Skeletal muscle tissue (tissue), 4 donors: Measurements from ENCODE around the gene HOXD13. TPM values are rescaled to one million over a fixed set of nuclear protein-coding genes. Genes with fewer than 3 reads are reported as not detected.
A peak's percentile ranks its signal among the peaks of the same experiment; 100 is the strongest.

Source experiments
- H3K27ac ChIP-seq: one replicate; pipeline ENCODE4 v1.7.0; 2013; ENCODE audit warnings: mild to moderate bottlenecking, low read depth, low read length, inconsistent platforms
- H3K27me3 ChIP-seq, 3 donors: one replicate each; pipeline ENCODE4 v1.7.0; 2013; ENCODE audit warnings: low read length in 3 of 3; ENCODE audit not compliant: control insufficient read depth in 3 of 3, insufficient read depth in 3 of 3
- H3K36me3 ChIP-seq, 3 donors: one replicate each; pipeline ENCODE4 v1.7.0; 2013; ENCODE audit warnings: low read length in 3 of 3; ENCODE audit not compliant: control insufficient read depth in 3 of 3, insufficient read depth in 3 of 3
- H3K4me1 ChIP-seq, 3 donors: one replicate each; pipeline ENCODE4 v1.7.0; 2013; ENCODE audit warnings: low read length in 3 of 3, mild to moderate bottlenecking in 3 of 3; ENCODE audit not compliant: control insufficient read depth in 3 of 3, insufficient read depth in 3 of 3
- H3K4me3 ChIP-seq, 3 donors: one replicate each; pipeline ENCODE4 v1.7.0; 2013; ENCODE audit warnings: low read length in 3 of 3
- H3K9ac ChIP-seq, 3 donors: one replicate each; pipeline ENCODE4 v1.7.0; 2013; ENCODE audit warnings: low read length in 3 of 3, mild to moderate bottlenecking in 3 of 3, moderate library complexity in 2 of 3, low read depth in 1 of 3
- H3K9me3 ChIP-seq, 3 donors: one replicate each; pipeline ENCODE4 v1.7.0; 2013; ENCODE audit warnings: low read length in 3 of 3; ENCODE audit not compliant: control insufficient read depth in 3 of 3
- total RNA-seq: library from RNA; depleted of rRNA; stranded (reverse); fragments of >200 nt; gene quantifications from one replicate; pipeline ENCODE4 v1.2.3, GENCODE V29; 2014
- donor health status: Osteomylitis.

Gene HOXD13
- total RNA-seq, 1 donor from 2014 or later = under 0.01 TPM

- Histone ChIP-seq H3K9ac (peak overlapping the region in 2 of 3 donors; percentile 32 to 33), H3K9me3 (no peaks in the 10 kb centered on the region), H3K4me1 (peaks cover 11 to 28% (median 16%) of the 10 kb centered on the region in 3 donors), H3K27ac (peak overlapping the region; percentile 54), H3K4me3 (peak overlapping the region in 2 of 3 donors; percentile 27 to 52), H3K36me3 (no peaks in the 10 kb centered on the region), H3K27me3 (peaks cover 89 to 96% (median 92%) of the 10 kb centered on the region in 3 donors)
These were observed 12.0 kb downstream of the HOXD13 start for GRCh38 chr2:176104316-176105077.

GRCh38 chr2:176105078-176105729 lies 12.7 kb downstream of the HOXD13 start:
- Histone ChIP-seq H3K9me3 (no peaks in the 10 kb centered on the region), H3K9ac (peak overlapping the region in 2 of 3 donors; percentile 32 to 33), H3K27ac (peak overlapping the region; percentile 54), H3K27me3 (peaks cover 89 to 96% (median 92%) of the 10 kb centered on the region in 3 donors), H3K4me3 (peak overlapping the region in 1 of 3 donors; percentile 27), H3K36me3 (no peaks in the 10 kb centered on the region), H3K4me1 (peaks cover 8 to 26% (median 16%) of the 10 kb centered on the region in 3 donors)

GRCh38 chr2:176105730-176106580 lies 13.4 kb downstream of the HOXD13 start:
- no peak overlapping the region for H3K9ac ChIP-seq
- H3K4me1 ChIP-seq = peaks cover 8 to 26% (median 16%) of the 10 kb centered on the region in 3 donors
- peaks cover 89 to 96% (median 92%) of the 10 kb centered on the region in 3 donors for H3K27me3 ChIP-seq
- H3K36me3 ChIP-seq = no peaks in the 10 kb centered on the region
- H3K9me3 ChIP-seq = no peaks in the 10 kb centered on the region
- no peak overlapping the region for H3K4me3 ChIP-seq
- peak overlapping the region; percentile 54 for H3K27ac ChIP-seq

GRCh38 chr2:176106581-176107539 lies 14.3 kb downstream of the HOXD13 start, which contains the start of gene HOXD11:
Gene HOXD11, plus strand, starts transcription at chr2:176107280. Its CDS starts 76 bp downstream, at chr2:176107356.
- H3K27me3 ChIP-seq = peaks cover 88 to 96% (median 91%) of the 10 kb centered on the region in 3 donors
- peak within 1 kb of the TSS in 2 of 3 donors; percentile 35 to 52 for H3K4me3 ChIP-seq
- peaks cover 8 to 26% (median 16%) of the 10 kb centered on the region in 3 donors for H3K4me1 ChIP-seq
- no peak within 1 kb of the TSS for H3K27ac ChIP-seq
- H3K9me3 ChIP-seq = no peaks in the 10 kb centered on the region
- H3K36me3 ChIP-seq = no peaks in the 10 kb centered on the region
- H3K9ac ChIP-seq = no peak within 1 kb of the TSS

- Histone ChIP-seq H3K4me3 (no peak overlapping the region), H3K4me1 (peaks cover 8 to 26% (median 16%) of the 10 kb centered on the region in 3 donors), H3K9ac (no peak overlapping the region), H3K36me3 (no peaks in the 10 kb centered on the region), H3K9me3 (no peaks in the 10 kb centered on the region), H3K27me3 (peaks cover 88 to 96% (median 91%) of the 10 kb centered on the region in 3 donors), H3K27ac (no peak overlapping the region)
These were observed 15.2 kb downstream of the HOXD13 start for GRCh38 chr2:176107731-176108181.

GRCh38 chr2:176109192-176109901 lies 16.8 kb downstream of the HOXD13 start:
- H3K27me3 ChIP-seq = peaks cover 90 to 93% (median 90%) of the 10 kb centered on the region in 3 donors
- H3K9ac ChIP-seq = no peak overlapping the region
- no peaks in the 10 kb centered on the region for H3K36me3 ChIP-seq
- no peak overlapping the region for H3K4me3 ChIP-seq
- H3K27ac ChIP-seq = no peak overlapping the region
- no peaks in the 10 kb centered on the region for H3K9me3 ChIP-seq
- H3K4me1 ChIP-seq = peaks cover 8 to 21% (median 13%) of the 10 kb centered on the region in 3 donors

GRCh38 chr2:176109946-176110345 lies 17.4 kb downstream of the HOXD13 start:
- no peak overlapping the region for H3K9ac ChIP-seq
- no peak overlapping the region for H3K27ac ChIP-seq
- no peak overlapping the region for H3K4me3 ChIP-seq
- peaks cover 8 to 15% (median 9%) of the 10 kb centered on the region in 3 donors for H3K4me1 ChIP-seq
- H3K9me3 ChIP-seq = no peaks in the 10 kb centered on the region
- H3K36me3 ChIP-seq = no peaks in the 10 kb centered on the region
- peaks cover 90 to 93% (median 90%) of the 10 kb centered on the region in 3 donors for H3K27me3 ChIP-seq

- Histone ChIP-seq H3K36me3 (no peaks in the 10 kb centered on the region), H3K4me3 (no peak overlapping the region), H3K27me3 (peaks cover 89 to 92% (median 90%) of the 10 kb centered on the region in 3 donors), H3K9ac (no peak overlapping the region), H3K4me1 (peaks cover 8 to 13% (median 9%) of the 10 kb centered on the region in 3 donors), H3K9me3 (no peaks in the 10 kb centered on the region), H3K27ac (no peak overlapping the region)
These were observed 18.1 kb downstream of the HOXD13 start for GRCh38 chr2:176110415-176111308.
